ENCODE data around the gene PGK1.
"Not testable (repeated sequence)": the region's sequence is repeated elsewhere in the genome, so short reads cannot be mapped to it uniquely, and the experiment has no call there.

PGK1 gene

DNA sequence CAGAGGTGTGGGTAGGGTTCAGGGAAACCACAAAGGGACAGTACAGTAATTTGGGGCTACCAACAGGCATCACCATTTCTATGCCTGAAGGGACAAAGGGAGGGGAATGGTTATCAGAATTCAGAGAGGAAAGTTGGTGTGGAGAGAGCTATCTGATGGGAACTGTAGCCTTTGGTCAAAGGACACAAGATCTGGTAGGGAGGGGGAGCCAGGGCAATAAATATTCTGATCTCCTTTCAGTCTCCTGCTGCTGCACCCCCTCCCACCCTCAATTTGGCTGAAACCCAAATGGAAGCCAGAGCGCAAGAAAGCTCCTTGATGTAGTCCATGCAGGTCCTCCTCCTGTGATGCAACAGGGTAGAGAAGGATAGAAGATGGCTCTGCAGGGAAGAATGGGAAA is 14.6 kb downstream of the PGK1 start:
- DNase-seq (ENCODE audit: low spot score): no peak
- no peak for TF ChIP-seq CTCF (IDR thresholded peaks at IDR 0.05; ENCODE audit: extremely low read depth, missing control alignments)

GRCh38 chrX:78119521-78120227 is 15.6 kb downstream of the PGK1 start:
- no peak for TF ChIP-seq CTCF (IDR thresholded peaks at IDR 0.05; ENCODE audit: extremely low read depth, missing control alignments)
- DNase-seq (ENCODE audit: low spot score): no peak

GRCh38 chrX:78123190-78123589 is 19.1 kb downstream of the PGK1 start:
- TF ChIP-seq CTCF (IDR thresholded peaks at IDR 0.05; ENCODE audit: extremely low read depth, missing control alignments): no peak
- DNase-seq (ENCODE audit: low spot score): no peak

DNA sequence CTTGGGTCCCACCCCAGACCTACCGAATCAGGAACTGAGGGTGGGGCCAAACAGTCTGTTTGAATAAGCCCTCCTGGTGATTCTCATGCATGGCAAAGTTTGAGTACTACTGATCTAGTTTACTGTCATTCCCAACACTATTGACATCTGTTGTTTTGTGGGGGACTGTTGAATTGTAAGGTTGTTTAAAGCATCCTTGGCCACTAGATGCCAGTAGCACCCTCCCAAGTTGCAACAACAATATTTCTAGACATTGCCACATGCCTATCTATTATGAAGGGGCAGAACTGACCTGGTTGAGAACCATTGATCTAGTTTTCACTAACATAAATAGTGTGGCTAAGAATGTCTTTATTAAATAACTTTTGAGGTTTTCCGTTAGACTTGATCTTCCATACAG is 20.3 kb downstream of the PGK1 start:
- TF ChIP-seq CTCF (IDR thresholded peaks at IDR 0.05; ENCODE audit: extremely low read depth, missing control alignments): no peak
- DNase-seq (ENCODE audit: low spot score): no peak

- no peak for DNase-seq (ENCODE audit: low spot score)
- TF ChIP-seq CTCF (IDR thresholded peaks at IDR 0.05; ENCODE audit: extremely low read depth, missing control alignments): no peak
Observed at GRCh38 chrX:78125148-78125547, 21.1 kb downstream of the PGK1 start.

GRCh38 chrX:78125781-78126180 is 21.7 kb downstream of the PGK1 start:
- DNase-seq (ENCODE audit: low spot score): not testable (repeated sequence)

DNA sequence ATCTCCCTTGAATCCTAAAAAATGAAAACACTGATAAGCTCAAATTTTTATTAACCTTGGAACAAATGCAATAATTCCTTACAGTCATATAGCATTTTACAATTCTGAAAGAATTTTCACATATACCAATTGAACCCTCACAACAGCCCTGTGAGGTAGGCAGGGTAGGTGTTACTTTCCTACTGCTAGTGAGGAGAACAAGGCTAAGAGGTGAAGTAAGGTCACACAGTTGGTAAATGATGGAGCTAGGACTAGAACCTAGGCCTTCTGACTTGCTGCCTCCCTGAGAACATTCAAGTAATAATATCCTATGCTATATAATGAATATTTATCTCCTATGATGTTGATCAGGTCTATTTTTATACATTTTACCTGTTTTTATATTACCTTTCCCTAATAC is 25.7 kb downstream of the PGK1 start:
- DNase-seq (ENCODE audit: low spot score): no peak
- no peak for TF ChIP-seq CTCF (IDR thresholded peaks at IDR 0.05; ENCODE audit: extremely low read depth, missing control alignments)

DNA sequence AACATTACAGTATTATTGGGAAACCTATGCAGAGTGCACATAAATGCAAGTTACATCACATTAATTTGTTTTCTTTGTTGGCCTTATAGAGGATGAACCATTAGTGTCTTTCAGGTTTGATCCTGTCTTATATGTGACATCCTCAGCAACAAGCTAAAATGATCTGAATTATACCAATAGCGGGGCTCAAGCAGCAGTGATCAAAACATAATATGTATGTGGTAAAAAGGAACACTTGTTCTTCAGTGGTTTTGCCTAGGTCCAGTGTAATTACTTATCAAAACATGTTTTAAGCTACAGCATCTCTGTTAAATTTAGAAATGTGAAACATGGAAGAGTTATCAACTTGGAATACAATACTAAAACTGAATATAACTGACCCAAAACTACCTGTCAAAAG is 26.3 kb downstream of the PGK1 start:
- no peak for TF ChIP-seq CTCF (IDR thresholded peaks at IDR 0.05; ENCODE audit: extremely low read depth, missing control alignments)
- no peak for DNase-seq (ENCODE audit: low spot score)

Data from GM20000 (cell line).